HG02870 (cell line): Measurements from ENCODE around the gene DAB2.
"Not testable (repeated sequence)": the region's sequence is repeated elsewhere in the genome, so short reads cannot be mapped to it uniquely, and the experiment has no call there.

Experiments
- ATAC-seq: cut with Tn5 transposase; IDR thresholded peaks from one replicate; pipeline ENCODE4 v1.9.1; 2021; ENCODE audit warnings: mild to moderate bottlenecking, moderate library complexity; ENCODE audit not compliant: unreplicated experiment

Gene DAB2

GRCh38 chr5:39352951-39353350, 71.8 kb downstream of the DAB2 start:
- no peak for ATAC-seq

DNA sequence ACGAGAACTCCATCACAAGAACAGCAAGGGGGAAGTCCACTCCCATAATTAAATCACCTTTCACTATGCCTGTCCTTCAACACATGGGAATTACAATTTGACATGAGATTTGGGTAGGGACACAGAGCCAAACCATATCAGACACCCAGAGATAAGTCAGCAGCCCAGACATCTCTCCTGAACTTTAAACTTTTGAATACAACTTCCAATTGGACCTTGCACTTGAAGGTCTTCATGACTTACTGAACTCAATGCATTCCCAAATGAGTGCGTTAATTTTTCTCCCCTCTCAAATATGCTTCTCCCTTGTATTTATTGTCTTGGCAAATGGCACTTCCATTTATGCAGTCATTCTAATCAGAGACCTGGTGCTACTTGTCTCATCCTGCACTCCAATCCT, 72.6 kb downstream of the DAB2 start:
- ATAC-seq, result no peak

DNA sequence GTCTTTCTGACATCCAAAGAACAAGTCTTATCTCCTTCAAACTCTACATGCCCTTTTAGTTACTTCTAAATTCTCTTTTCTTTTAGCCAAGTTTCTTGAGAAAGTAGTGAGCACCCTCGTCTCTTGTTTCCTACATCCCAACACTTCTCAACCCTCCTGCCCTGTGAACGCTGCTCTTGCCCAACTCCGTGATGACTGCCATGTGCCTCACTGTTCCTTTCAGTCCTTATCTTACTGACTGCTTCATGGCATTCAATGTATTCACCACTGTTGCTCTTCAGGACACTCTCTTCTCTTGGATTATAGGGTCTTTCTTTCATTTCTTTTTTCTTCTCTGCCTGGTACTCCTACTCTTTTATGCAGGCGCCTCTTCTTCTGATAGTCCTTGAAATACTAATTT, 75.3 kb downstream of the DAB2 start:
- ATAC-seq, result no peak

DNA sequence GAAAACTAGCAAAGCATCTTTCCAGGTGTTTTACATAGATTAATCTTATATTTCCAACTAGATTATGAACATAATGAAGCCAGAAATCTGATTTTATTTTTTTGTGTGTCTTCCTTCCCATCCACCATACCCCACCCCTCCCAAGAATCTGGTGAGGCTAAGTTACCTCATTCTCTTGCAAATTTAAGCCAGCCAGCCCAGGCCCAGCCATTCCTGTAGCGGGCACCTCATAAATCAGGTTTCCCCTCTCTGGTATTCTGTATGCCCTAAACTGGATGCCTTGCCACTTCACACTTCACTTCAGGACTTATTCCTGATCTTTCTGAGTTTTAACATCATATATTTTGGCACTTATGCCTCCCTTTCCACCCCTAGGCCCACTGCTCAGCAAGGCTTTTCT, 82.3 kb downstream of the DAB2 start:
- ATAC-seq, result no peak

DNA sequence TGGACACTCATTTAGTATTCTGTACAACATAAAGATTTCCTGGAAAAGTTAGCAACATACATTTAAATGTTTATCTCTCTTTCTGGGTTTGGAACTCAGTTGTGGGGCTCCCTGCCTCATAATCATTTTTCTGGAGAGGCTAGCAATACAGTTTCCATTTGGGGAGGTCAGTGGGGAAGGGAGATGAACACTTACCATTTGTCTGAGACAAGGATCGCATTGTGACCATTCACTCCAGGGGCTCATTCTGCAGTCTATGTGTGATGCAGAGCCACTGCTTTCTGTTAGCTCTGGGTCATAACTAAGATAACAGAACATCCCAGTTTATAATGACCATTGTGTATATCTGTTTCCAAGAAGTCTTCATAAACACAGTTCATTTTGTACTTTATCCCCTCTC, 82.9 kb downstream of the DAB2 start:
- ATAC-seq, result no peak

GRCh38 chr5:39340506-39340905, 84.3 kb downstream of the DAB2 start:
- ATAC-seq, result no peak

DNA sequence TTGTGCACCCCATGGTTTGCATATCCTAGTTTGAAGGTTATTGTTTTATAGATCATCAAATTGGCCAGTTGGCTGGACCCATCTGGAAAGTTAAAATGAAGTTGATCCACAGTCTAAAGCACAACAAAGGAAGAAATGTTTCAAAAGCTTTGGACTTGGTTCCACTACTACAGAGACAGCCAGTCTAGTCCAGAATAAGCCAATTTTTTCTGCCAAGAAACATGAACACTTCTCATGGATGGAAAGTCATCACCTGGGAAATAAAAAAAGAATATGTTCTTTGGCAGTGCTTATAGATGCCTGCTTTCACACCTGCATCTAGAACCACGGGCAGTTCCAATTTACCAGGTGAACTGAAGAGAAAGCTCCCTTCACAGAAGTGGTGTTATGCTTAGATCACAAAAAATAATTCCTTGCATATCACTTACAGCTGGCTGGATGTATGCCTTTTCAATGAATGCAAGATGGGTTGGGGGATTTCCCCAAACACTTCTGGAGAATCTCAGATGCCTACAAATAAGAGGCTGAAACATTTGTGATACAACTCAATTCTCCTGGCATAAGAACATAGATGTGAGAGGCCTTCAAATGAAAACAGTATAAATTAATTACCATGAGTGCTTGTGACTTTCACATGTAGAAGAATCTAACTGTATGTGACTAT, 87.4 kb downstream of the DAB2 start:
- no peak for ATAC-seq

- not testable (repeated sequence) for ATAC-seq
Observed at GRCh38 chr5:39334296-39334695, 90.5 kb downstream of the DAB2 start.

GRCh38 chr5:39333104-39333503, 91.7 kb downstream of the DAB2 start:
- ATAC-seq, result no peak

DNA sequence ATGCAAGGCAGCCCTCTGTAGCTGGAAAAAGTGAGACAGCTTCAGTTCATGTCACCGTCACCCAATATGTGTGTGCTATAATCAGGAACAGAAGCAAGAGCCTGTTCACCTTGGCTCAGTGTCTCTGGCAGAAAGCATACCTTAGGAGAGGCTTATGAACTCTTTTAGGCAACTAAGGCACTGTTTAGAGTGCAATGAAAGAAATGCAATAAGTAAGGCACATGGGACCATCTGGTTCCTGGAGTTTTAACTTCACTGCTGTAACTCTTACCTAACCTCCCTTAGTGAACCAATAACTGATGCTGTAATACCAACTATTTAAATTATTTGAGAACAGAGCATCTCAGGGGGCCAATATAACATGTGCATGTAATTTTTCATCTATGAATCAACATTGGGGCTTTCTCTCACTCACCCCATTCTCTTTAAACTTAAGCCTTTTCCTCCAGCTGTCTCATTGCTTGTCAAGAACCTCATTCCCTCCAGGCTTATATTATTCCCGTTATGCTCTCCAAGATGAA, 92.9 kb downstream of the DAB2 start:
- ATAC-seq, result no peak

- no peak for ATAC-seq
Observed at GRCh38 chr5:39328731-39329130, 96.0 kb downstream of the DAB2 start.

GRCh38 chr5:39323542-39323941, 101.2 kb downstream of the DAB2 start:
- no peak for ATAC-seq
